Measurements from ENCODE around the gene ANGPT4.

Gene ANGPT4

GRCh38 chr20:959996-960615 is 44.0 kb upstream of the ANGPT4 start:
- H3K4me3 ChIP-seq (ENCODE audit: low read depth, low read length): no peak overlapping the region
- no peak for DNase-seq (ENCODE audit: low read depth)
- TF ChIP-seq MYC (IDR thresholded peaks at IDR 0.05; ENCODE audit: low read depth, low read length) (no peak), POLR2A (IDR thresholded peaks at IDR 0.05; ENCODE audit: extremely low read depth, insufficient read length) (no peak), MAX (IDR thresholded peaks at IDR 0.05; ENCODE audit: low read depth, low read length) (no peak), CTCF (IDR thresholded peaks at IDR 0.05; ENCODE audit: low read depth, low read length) (no peak)

GRCh38 chr20:958936-959815 is 43.0 kb upstream of the ANGPT4 start:
- H3K4me3 ChIP-seq (ENCODE audit: low read depth, low read length): no peak overlapping the region
- DNase-seq (ENCODE audit: low read depth): no peak
- TF ChIP-seq MYC (IDR thresholded peaks at IDR 0.05; ENCODE audit: low read depth, low read length) (no peak), POLR2A (IDR thresholded peaks at IDR 0.05; ENCODE audit: extremely low read depth, insufficient read length) (no peak), CTCF (IDR thresholded peaks at IDR 0.05; ENCODE audit: low read depth, low read length) (no peak), MAX (IDR thresholded peaks at IDR 0.05; ENCODE audit: low read depth, low read length) (no peak)

GRCh38 chr20:957544-957943 is 41.4 kb upstream of the ANGPT4 start:
- peak; percentile 17 for DNase-seq (ENCODE audit: low read depth)
- TF ChIP-seq MYC (IDR thresholded peaks at IDR 0.05; ENCODE audit: low read depth, low read length): no peak
- no peak for TF ChIP-seq POLR2A (IDR thresholded peaks at IDR 0.05; ENCODE audit: extremely low read depth, insufficient read length)
- TF ChIP-seq CTCF (IDR thresholded peaks at IDR 0.05; ENCODE audit: low read depth, low read length): no peak
- TF ChIP-seq MAX (IDR thresholded peaks at IDR 0.05; ENCODE audit: low read depth, low read length): no peak
- no peak overlapping the region for H3K4me3 ChIP-seq (ENCODE audit: low read depth, low read length)

GRCh38 chr20:956330-956951 is 40.3 kb upstream of the ANGPT4 start:
- DNase-seq (ENCODE audit: low read depth): peak; percentile 78
- H3K4me3 ChIP-seq (ENCODE audit: low read depth, low read length): no peak overlapping the region
- TF ChIP-seq MAX (IDR thresholded peaks at IDR 0.05; ENCODE audit: low read depth, low read length) (peak; percentile 87), POLR2A (IDR thresholded peaks at IDR 0.05; ENCODE audit: extremely low read depth, insufficient read length) (no peak), MYC (IDR thresholded peaks at IDR 0.05; ENCODE audit: low read depth, low read length) (peak; percentile 22; the same call in 1 of the 2 replicates), CTCF (IDR thresholded peaks at IDR 0.05; ENCODE audit: low read depth, low read length) (peak; percentile 97)

- no peak for DNase-seq (ENCODE audit: low read depth)
- H3K4me3 ChIP-seq (ENCODE audit: low read depth, low read length): no peak overlapping the region
- TF ChIP-seq MAX (IDR thresholded peaks at IDR 0.05; ENCODE audit: low read depth, low read length) (no peak), CTCF (IDR thresholded peaks at IDR 0.05; ENCODE audit: low read depth, low read length) (no peak), POLR2A (IDR thresholded peaks at IDR 0.05; ENCODE audit: extremely low read depth, insufficient read length) (no peak), MYC (IDR thresholded peaks at IDR 0.05; ENCODE audit: low read depth, low read length) (no peak)
These were observed 39.5 kb upstream of the ANGPT4 start for GRCh38 chr20:955656-956055.
